Stomach (tissue), 4 donors: ENCODE data around the gene ZDHHC9.

ENCODE experiments used
- CTCF ChIP-seq, 7 experiments: fragments of 450-650 bp in 4 of 7; fragments of 200-600 bp in 3 of 7; sonication (generic) in 3 of 7; IDR thresholded peaks; one replicate each; pipeline ENCODE4 v1.5.1; 2016 to 2019; ENCODE audit warnings: antibody characterized with exemption in 7 of 7, control low read depth in 2 of 7, mild to moderate bottlenecking in 1 of 7
- POLR2A ChIP-seq, 4 donors: fragments of 450-650 bp; IDR thresholded peaks; one replicate each; pipeline ENCODE4 v1.6.1; 2016; ENCODE audit warnings: antibody characterized with exemption in 4 of 4, control low read depth in 2 of 4, mild to moderate bottlenecking in 1 of 4, moderate library complexity in 1 of 4

GRCh38 chrX:129773649-129774458 is 69.8 kb downstream of the ZDHHC9 start:
- TF ChIP-seq CTCF (IDR thresholded peaks at IDR 0.05) (no peak), POLR2A (IDR thresholded peaks at IDR 0.05) (no peak)
